ENCODE measurements around the gene C11orf71. TPM values are rescaled to one million over a fixed set of nuclear protein-coding genes. Genes with fewer than 3 reads are reported as not detected.

The C11orf71 gene
- total RNA-seq, 4 donors from 2014 or later, result 3.2 to 5.7 (median 4.8) TPM

GRCh38 chr11:114379394-114380069, 20.8 kb downstream of the C11orf71 start:
- TF ChIP-seq POLR2A (IDR thresholded peaks at IDR 0.05), result no peak
- TF ChIP-seq CTCF (IDR thresholded peaks at IDR 0.05), result no peak
- no peaks in the 10 kb centered on the region for H3K36me3 ChIP-seq
- H3K9me3 ChIP-seq, result no peaks in the 10 kb centered on the region
- H3K4me3 ChIP-seq, result no peak overlapping the region
- intact Hi-C loops (cut with DNase I; ENCODE audit: low total_unique reads), result no loop called here
- no peak for DNase-seq
- no peaks in the 10 kb centered on the region for H3K4me1 ChIP-seq
- H3K27ac ChIP-seq, result no peak overlapping the region
- H3K27me3 ChIP-seq, result no peaks in the 10 kb centered on the region

GRCh38 chr11:114377612-114378267, 22.6 kb downstream of the C11orf71 start:
- TF ChIP-seq POLR2A (IDR thresholded peaks at IDR 0.05) (no peak), CTCF (IDR thresholded peaks at IDR 0.05) (no peak)
- Histone ChIP-seq H3K27ac (no peak overlapping the region), H3K4me1 (no peaks in the 10 kb centered on the region), H3K27me3 (no peaks in the 10 kb centered on the region), H3K4me3 (no peak overlapping the region), H3K36me3 (no peaks in the 10 kb centered on the region), H3K9me3 (no peaks in the 10 kb centered on the region)
- DNase-seq, result no peak
- intact Hi-C loops (cut with DNase I; ENCODE audit: low total_unique reads), result no loop called here

- no peaks in the 10 kb centered on the region for H3K36me3 ChIP-seq
- no peaks in the 10 kb centered on the region for H3K9me3 ChIP-seq
- H3K27me3 ChIP-seq, result no peaks in the 10 kb centered on the region
- no peak overlapping the region for H3K27ac ChIP-seq
- intact Hi-C loops (cut with DNase I; ENCODE audit: low total_unique reads), result no loop called here
- DNase-seq, result no peak
- TF ChIP-seq CTCF (IDR thresholded peaks at IDR 0.05), result no peak
- TF ChIP-seq POLR2A (IDR thresholded peaks at IDR 0.05), result no peak
- H3K4me1 ChIP-seq, result no peaks in the 10 kb centered on the region
- no peak overlapping the region for H3K4me3 ChIP-seq
Measured at GRCh38 chr11:114375052-114375451, 25.3 kb downstream of the C11orf71 start.

- no peak overlapping the region for H3K4me3 ChIP-seq
- H3K4me1 ChIP-seq, result no peaks in the 10 kb centered on the region
- no peaks in the 10 kb centered on the region for H3K9me3 ChIP-seq
- H3K27me3 ChIP-seq, result no peaks in the 10 kb centered on the region
- no peak for DNase-seq
- no peak overlapping the region for H3K27ac ChIP-seq
- TF ChIP-seq CTCF (IDR thresholded peaks at IDR 0.05) (no peak), POLR2A (IDR thresholded peaks at IDR 0.05) (no peak)
- intact Hi-C loops (cut with DNase I; ENCODE audit: low total_unique reads), result no loop called here
- no peaks in the 10 kb centered on the region for H3K36me3 ChIP-seq
Measured at GRCh38 chr11:114368918-114369680, 31.2 kb downstream of the C11orf71 start.

Data from uterus (tissue), 4 donors.